ENCODE data around the gene AHCYL2.

- TF ChIP-seq POLR2A (IDR thresholded peaks at IDR 0.05): no peak
- TF ChIP-seq CTCF (IDR thresholded peaks at IDR 0.05): no peak
Observed at GRCh38 chr7:129470411-129470810, 245.6 kb downstream of the AHCYL2 start.

Data from gastroesophageal sphincter (tissue), 3 donors.